Activated CD4-positive, CD25-positive, alpha-beta regulatory T cell treated with anti-CD3 and anti-CD28 coated beads, Interleukin-2, amount 50 U/mL, for 16 hours (primary cell): ENCODE data around the gene GRIK2.
"Not testable (repeated sequence)": the region's sequence is repeated elsewhere in the genome, so short reads cannot be mapped to it uniquely, and the experiment has no call there.

Experiments
- DNase-seq: peaks from one replicate; pipeline ENCODE4 v3.0.0-alpha.2; 2020; ENCODE audit warnings: low read depth, low spot score

Gene GRIK2

DNA sequence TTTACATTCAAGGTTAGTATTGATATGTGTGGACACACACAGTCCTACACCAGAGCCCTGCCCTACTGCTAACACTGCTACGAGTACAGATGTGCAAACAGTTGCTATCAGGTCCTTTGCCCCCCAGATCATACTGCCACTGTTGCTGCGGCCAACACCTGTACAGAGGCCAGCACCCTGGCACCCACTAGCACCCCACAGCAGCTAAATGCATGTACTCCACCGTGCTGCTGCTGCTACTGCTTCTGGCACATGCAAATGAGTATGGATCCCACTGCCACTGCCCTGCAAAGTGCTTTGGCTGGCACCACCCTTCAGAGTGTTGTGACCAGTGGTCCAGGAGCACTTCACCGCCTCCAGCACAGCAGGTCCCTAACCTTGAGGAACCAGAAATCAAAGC lies 621.9 kb downstream of the GRIK2 start:
- no peak for DNase-seq

DNA sequence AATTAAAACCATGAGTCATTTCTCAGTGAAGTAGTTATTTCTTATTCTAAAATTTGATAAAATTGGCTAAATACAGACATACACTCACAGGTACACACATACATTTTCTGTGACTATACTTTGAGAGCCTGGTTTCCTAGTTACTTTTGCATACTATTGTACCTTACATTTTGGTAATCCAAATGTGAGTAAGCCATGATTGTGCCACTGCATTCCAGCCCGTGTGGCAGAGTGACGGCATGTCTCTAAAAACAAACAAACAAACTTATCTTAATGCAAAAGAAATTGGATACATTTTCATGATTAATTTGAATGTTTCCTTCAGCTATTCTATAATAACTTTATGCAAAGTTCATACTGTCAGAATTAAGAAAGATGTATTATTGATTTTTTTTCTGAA lies 628.8 kb downstream of the GRIK2 start:
- no peak for DNase-seq

DNA sequence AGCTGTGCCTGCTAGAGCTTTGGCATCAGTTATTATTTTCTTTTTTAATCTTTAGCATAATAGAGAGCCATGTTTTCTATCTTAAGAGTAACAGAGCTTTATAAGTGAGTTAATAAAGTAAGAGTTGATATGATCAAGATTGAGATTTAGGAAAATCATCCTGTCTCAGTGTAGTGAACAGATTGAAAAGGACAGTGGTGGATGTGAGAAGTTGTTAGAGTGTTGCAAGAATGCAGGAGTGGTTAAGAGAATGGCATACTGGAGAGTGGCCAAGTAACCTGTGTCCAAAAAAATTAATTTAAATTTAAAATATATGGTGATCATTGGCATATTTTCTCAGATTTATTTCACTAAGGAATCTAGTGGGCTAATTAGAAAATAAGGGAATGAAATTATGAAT lies 629.3 kb downstream of the GRIK2 start:
- DNase-seq: no peak

GRCh38 chr6:102023977-102024657 lies 630.6 kb downstream of the GRIK2 start:
- DNase-seq: no peak

DNA sequence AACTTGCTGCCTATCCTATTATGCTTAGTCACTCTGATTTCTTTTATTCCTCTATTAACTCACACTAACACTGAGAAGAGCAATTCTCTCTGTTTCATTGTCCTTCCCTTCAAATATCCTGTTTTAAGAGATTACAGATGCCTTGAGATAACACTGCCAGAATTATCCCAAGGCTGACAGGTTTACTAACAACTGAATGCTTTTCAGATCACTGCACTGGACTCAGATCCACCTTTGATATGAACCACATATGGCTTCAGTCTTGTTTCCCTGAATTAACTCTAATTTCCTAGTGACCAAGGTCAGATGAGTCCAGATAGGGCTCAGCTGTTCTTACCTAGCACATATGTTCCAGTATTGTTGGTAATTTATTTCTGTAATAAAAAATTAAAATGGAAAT lies 633.1 kb downstream of the GRIK2 start:
- DNase-seq: no peak

- DNase-seq: no peak
These were observed 634.7 kb downstream of the GRIK2 start for GRCh38 chr6:102028176-102028575.

GRCh38 chr6:102038964-102039363 lies 645.5 kb downstream of the GRIK2 start:
- no peak for DNase-seq

DNA sequence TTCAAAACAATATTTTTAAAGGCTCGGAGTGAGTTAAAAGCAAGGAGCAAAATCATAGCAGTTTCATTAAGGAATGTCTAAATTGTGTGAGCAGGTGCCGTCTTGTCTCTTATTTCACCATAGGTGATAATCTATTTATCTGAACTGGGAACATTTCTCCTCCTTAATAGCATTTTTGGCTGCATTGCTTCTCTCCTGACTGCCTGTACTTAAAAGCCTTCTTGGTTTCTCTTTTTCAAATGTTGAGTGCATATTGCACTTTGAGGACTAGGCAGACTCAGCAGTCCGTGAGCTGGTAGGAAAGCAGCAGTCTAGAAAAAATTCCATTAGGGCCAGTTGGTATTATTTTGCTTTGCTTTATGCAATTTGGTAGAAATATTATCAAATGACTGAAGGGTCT lies 645.9 kb downstream of the GRIK2 start:
- no peak for DNase-seq

DNA sequence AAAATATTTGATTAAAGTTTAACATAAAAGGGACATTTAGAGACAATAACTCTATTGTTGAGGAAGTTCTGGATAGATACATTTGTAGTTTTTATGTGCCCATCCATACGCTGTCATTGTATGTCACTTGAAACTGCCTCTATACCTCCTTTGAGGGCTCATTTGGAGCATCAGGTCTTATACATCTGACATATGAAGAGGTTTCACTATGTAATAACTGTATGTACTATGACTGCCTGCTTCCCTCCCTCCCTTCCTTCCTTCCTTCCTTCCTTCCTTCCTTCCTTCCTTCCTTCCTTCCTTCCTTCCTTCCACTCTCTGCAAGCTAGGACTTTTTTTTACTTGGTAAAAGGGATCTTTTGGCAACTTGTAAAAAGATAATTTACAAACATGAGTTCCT lies 657.5 kb downstream of the GRIK2 start:
- no peak for DNase-seq

DNA sequence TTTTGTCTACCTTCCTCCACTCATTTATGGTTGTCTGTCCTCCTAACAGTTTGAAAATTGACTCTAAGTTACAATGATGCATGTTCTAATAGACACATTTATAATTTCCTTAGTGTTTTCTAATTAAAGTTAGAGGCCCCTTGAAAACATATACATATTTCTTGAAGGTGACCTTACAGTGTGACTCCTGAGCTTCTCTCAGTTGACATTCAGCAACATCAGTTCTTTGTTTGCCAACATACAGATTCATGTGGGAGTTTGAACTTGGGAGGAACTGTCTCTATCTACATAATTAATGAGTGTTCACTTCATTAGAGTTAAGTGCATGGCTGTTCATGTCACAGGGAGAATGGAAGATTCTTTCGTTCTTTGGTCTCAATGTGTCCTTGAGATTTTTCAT lies 658.2 kb downstream of the GRIK2 start:
- no peak for DNase-seq

DNA sequence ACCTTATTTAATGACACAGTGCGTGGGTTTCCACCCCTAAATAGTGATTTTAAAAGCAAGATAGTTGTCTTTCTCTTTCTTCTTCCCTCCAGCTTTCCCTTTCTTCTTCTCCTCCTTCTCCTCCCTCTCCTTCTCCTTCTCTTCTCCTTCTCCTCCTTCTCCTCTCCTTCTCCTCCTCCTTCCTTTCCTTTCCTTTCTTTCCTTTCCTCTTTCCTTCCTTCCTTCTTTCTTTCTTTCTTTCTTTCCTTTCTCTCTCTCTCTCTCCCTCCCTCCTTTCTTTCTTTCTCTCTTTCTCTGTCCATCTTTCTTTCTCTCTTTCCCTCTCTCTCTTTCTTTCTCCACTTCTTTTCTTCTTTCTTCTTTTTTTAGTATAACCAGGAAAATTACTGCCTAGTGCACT lies 670.6 kb downstream of the GRIK2 start:
- DNase-seq: no peak

DNA sequence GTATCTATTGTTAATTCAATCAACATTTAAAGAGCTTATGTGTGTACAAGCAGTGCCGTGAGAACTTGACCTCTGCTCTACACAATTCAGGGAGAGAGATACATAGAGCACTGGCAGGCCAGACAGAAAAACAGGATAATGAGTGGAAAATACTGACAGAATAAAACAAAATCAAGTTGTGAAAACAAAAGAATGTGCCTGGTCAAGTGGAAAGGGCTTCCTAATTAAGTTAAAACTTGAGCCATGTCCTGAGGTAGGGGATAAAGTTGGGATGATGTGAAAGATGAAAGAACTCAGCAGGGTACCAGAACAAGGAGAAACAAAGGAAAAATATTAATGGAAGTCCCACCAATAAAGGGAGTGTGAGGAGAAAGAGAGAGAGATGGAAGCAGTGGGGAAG lies 672.8 kb downstream of the GRIK2 start:
- no peak for DNase-seq

GRCh38 chr6:102068349-102068929 lies 674.9 kb downstream of the GRIK2 start:
- DNase-seq: no peak

- DNase-seq: no peak
These were observed 682.0 kb downstream of the GRIK2 start for GRCh38 chr6:102075539-102075938.

DNA sequence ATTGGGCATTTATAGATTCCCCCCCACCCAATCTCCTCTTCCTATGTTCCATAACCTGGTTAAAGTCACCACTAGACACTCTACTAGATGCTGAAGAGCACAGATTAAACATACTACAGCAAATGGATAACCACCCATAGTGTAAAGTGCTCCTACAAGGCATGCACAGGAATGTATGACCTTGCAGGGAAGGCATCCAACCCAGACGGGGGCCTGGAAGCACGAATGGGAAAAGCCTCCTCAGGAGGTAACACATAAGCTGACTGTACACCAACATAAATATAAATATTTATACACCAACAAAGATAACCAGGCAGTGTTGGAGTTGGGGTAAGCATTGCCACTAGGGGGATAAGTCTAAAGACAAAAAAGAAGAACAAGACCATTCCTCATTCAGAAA lies 691.7 kb downstream of the GRIK2 start:
- DNase-seq: no peak

- not testable (repeated sequence) for DNase-seq
These were observed 694.7 kb downstream of the GRIK2 start for GRCh38 chr6:102088160-102088559.

- no peak for DNase-seq
These were observed 720.9 kb downstream of the GRIK2 start for GRCh38 chr6:102114402-102114801.

DNA sequence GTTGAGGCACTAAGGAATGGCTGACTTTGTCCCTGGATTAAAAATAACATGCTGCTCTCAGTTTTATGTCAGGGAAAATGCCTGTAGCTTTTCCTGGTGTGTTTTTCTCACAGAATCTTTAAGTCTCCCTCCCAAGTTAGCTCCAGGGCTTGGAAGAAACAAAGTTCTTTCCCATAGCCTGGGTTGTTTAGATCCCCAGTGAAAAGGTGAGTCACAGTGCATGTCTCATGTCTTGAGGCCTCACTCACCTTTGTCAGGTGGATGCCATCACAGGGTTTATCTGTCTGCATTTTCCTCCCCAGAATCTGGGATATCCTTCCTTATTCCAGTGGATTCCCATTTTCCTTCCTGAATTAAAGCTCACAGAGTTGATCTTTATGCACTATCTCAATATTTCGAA lies 722.4 kb downstream of the GRIK2 start:
- no peak for DNase-seq

- DNase-seq: no peak
These were observed 724.5 kb downstream of the GRIK2 start for GRCh38 chr6:102118034-102118433.
